KG1 (cell line): Measurements from ENCODE around the gene ZNF429.
"Not testable (repeated sequence)": the region's sequence is repeated elsewhere in the genome, so short reads cannot be mapped to it uniquely, and the experiment has no call there.

Experiments used
- DNase-seq: peaks from one replicate; lab custom pipeline; 2025; lab: John Stamatoyannopoulos, UW

The ZNF429 gene

DNA sequence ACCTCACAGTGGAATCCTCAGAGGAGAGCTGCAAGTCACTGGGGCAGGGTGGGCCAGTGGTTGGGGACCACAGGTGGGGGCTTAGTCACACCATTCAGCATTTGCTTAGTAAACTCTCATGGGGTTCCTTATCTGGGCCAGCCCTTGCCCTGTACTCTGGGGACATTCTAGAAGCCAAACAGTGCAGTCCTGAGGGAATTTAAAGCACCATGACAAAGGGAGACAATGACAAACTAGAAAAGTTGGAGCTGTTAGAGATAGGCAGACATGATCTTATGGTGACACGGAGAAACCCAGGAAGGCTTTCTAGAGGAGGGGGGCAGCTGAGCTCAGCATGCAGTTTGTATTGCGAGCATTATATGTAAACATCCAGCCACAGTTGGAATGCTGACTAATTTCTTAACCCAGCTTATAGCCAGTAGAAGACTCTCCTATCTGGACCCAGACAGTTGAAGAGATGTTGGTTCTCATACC, 87.6 kb downstream of the ZNF429 start:
- no peak for DNase-seq

DNA sequence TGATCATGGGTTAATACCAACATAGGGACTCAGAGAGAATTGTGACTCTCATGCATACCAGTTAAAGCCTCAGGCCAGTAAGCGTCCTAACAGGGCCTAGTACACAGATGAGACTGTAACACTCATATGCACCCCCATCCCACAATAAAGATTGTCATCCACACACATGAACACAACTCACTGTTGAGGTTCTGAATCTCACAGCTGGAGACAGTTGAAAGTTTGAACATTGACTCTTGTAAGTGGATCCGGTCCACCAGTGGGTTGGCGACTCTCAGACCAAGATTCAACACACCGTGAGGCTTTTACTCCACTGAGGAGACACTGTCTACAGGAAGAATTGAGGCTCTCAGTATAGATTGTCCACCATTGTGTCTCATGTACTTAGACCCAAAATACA, 88.1 kb downstream of the ZNF429 start:
- no peak for DNase-seq

DNA sequence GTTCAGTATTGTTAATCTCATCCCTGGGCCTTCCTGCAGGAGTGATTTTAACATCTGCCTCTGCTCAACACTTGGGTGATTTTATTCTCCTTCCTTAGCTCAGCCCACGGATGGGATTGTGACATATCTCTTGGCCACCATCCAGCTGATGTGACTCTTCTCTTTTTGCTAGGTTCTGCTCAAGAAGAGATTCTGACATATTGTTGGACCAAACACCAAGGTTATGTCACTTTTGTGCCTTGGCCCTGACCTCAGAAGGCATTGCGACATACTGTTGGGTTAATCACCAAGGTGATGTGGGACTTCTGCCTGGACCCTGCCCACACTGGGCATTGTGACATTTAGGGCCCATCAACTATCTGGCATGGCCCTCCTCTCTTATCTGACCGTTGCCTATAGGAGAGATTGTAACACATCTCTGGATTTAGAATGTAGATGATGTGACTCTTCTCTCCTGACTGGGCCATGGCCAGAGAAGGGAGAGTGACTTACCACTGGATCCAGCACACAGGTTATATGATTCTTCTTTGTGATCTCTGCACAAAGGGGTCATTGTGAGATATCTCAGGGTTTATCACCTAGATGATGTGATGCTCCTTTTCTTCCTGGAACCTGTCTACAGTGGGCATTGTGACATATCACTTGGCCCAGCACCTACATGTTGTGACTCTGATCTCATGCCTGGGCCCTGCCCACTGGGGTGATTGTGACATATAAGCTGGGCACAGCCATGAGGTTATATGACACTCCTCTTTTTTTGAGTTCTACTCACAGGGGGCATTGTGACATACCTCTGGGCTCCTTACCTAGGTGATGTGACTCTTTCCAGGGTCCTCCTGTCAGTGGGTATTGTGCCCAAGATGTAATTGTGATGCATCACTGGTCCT, 88.8 kb downstream of the ZNF429 start:
- no peak for DNase-seq

DNA sequence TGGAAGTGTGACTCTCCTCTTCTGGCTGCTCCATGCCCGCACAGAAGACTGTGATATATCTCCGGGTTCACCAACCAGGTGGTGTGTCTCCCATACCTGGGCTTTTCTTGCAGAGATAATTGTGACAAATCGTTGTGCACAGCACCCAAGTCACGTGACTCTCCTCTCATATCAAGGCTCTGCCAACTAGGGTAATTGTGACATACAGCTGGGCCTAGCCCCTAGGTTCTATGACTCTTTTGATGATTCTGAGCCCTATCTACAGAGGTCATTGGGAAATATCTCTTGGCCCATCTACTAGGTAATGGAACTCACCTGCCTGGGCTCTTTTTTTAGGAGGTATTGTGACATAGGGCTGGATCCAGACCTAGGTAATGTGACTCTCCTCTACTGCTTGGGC, 89.8 kb downstream of the ZNF429 start:
- DNase-seq, result no peak

DNA sequence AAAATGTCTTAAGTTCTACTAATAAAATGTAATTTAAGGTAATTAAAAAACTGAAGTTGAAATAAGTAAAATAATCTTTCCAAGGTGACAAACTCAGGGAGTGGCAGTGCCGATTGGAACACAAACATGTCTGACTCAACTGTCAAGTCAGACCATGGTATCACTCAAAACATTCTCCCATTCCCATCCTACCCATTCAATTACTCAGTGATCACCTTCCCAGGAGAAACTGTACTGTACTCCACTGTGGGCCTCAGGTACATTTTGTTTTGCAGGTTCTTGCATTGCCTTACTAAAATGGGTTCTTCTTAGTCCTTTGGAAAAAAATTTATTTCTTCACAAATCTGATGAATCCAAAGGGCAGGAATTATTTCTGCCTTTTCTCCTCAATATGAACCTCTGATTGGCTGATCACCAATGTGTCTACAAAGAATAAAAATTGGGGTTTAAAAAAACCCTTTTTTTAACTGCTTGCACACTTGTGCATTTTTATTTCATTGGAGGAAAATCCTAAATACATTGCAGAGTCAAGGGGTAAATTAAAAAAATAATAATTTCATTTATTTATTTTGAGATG, 96.8 kb downstream of the ZNF429 start:
- no peak for DNase-seq

DNA sequence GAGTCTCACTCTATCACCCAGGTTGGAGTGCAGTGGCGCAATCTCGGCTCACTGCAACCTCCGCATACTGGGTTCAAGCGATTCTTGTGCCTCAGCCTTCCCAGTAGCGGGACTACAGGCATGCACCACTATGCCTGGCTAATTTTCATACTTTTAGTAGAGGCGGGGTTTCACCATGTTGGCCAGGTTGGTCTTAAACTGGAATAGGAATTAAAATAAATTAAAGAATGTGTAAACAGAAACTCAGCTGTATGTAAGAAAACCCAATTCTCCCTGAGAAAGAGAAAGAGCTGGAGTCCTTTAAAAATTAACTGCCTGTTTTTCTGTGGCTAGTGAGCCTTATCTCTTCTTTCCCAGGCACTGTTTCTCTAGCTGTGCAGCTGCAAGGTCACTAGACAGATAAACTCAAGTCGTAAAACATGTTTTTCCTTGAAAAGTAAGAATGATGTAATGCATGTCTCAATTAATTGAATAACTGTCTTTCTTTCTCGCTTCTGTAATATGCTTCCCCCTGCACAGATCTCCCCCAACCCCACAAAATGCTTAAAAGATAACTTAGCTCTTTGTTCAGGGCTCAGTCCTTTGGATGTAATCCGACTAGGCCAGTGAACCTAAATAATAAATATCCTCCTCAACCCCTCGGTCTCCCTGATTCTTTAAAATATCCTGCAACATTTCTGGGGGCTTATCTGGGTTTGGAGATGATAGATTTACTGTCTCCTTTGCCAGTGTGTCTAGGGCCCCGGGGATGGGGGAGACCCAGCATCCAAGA, 97.4 kb downstream of the ZNF429 start:
- DNase-seq, result not testable (repeated sequence)

DNA sequence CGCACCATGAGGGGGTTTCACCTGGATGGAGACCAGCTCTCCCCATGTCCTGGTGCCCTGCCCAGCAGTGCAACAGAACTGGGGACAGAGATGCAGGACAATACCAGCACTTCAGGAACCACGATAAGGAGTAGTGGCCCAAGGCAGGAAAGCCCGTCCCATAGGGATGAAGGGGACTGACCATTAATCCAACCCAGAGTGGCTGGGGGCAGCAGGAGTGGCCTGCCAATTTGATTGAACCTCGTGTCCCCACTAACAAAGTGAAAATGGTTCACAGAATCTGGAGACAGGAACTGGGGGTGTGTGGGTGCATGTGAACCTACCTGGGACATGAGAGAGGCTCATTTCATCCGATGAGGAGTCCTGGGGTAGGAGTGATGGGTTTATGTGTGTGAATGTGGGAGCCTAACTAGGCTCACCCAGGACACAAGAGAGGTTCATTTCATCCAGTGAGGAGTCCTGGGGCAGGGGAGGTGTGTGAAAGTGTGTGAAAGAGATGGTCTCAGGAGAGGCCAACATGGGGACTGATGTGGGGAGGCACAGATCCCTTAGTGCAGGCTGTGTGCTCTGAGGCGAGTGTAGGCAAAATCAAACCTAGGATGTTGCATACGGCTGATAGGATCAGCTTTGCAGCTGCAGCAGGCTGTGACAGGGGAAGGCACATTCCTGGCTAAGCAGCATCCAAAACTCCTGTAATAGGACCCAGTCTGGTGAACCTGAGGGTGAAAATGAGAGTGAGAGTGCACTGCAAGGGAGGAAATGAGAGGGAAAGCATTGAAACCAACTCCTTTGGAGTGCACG, 98.2 kb downstream of the ZNF429 start:
- no peak for DNase-seq

DNA sequence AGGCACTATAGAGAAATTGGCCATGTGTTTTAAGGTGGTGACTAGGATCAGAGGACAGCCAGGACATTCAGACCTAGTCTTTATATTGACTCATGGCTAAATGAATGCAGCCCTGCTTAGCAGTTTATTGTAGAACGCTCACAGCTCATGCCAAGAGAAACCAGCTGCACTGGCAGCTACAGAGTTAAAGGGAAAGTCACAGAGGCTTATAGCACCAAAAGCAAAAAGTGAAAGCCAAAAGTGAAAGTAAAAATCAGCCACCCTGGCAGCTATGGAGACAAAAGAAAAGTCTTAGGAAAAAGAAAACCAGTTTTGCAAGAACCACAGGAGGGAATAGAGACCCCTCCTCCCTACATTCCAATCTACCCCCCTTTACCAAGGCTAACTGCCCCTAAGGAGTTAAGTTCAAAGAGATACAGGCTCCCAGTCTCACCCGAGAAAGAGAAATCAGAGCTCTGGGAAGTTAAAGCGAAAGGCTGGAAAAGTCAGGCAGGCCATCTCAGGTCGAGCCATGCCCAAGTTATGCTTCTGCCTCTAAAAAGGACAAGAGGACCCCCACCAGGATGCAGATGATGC, 99.0 kb downstream of the ZNF429 start:
- DNase-seq, result peak; percentile 24
